Measurements from ENCODE around the gene DDX21. TPM values are rescaled to one million over a fixed set of nuclear protein-coding genes. Genes with fewer than 3 reads are reported as not detected.
A peak's percentile ranks its signal among the peaks of the same experiment; 100 is the strongest.

The DDX21 gene
- total and polyA plus RNA-seq, 2 of the 13 experiments (the other 11 are each of a cell fraction or from before 2014, with no cell fraction given): 52.5 to 147 TPM

DNA sequence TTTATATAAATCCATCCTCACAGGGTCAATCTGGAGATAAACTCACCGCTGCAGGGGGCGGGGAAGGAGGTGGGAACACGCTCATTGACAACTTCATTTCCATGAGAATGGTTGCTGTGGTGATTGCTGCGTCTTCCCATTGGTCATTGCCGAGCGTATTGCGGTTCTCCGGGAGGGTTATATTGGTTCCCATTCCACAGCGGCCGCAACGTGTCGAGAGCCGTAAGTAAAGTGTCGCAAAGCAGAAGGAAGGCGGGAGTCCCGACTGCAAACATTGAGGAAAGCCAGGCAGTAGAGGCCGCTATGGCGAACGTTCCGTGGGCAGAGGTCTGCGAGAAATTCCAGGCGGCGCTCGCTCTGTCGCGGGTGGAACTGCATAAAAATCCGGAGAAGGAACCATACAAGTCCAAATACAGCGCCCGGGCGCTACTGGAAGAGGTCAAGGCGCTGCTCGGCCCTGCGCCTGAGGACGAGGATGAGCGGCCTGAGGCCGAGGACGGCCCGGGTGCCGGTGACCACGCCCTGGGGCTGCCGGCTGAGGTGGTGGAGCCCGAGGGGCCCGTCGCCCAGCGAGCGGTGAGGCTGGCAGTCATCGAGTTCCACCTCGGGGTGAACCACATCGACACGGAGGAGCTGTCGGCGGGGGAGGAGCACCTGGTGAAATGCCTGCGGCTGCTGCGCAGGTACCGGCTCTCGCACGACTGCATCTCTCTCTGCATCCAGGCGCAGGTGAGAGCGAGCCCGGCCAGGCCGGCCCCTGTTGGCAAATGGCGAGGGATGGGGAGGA, 32.8 kb downstream of the DDX21 start, which contains the start of gene KIFBP (continued):
- TF ChIP-seq ZNF280B (CRISPR knock-in tag; IDR thresholded peaks at IDR 0.05; ENCODE audit: borderline replicate concordance) (peak; percentile 15; the same call in 1 of the 2 replicates), ZMYM3 (CRISPR knock-in tag; IDR thresholded peaks at IDR 0.05) (peak; percentile 13; the same call in 1 of the 2 replicates), CEBPG (CRISPR knock-in tag; IDR thresholded peaks at IDR 0.05) (peak; percentile 35; the same call in 1 of the 2 replicates), PHF5A (CRISPR knock-in tag; IDR thresholded peaks at IDR 0.05; ENCODE audit: low read depth, unreplicated experiment) (no peak), HOMEZ (CRISPR knock-in tag; IDR thresholded peaks at IDR 0.05; ENCODE audit: low read depth) (peak; percentile 83), PHF21A (CRISPR knock-in tag; IDR thresholded peaks at IDR 0.05) (peak; percentile 64; the same call in 1 of the 2 replicates), E2F5 (CRISPR knock-in tag; conservative IDR thresholded peaks at IDR 0.05) (0 out of 2 replicates have a peak, but pooled peaks have one; percentile 62), TBX3 (IDR thresholded peaks at IDR 0.05; ENCODE audit: borderline replicate concordance) (peak; percentile 60; the same call in 1 of the 2 replicates), SOX13 (IDR thresholded peaks at IDR 0.05) (no peak), SOX13 (CRISPR knock-in tag; conservative IDR thresholded peaks at IDR 0.05 in 1 of 2, IDR thresholded peaks at IDR 0.05 in 1 of 2) (peak in 1 of 2 experiments; percentile 90; a peak in 2 of 4 replicates), FOXA3 (CRISPR knock-in tag; IDR thresholded peaks at IDR 0.05) (peak; percentile 51), KDM5B (CRISPR knock-in tag; IDR thresholded peaks at IDR 0.05; ENCODE audit: borderline replicate concordance) (peak; percentile 81), KLF6 (CRISPR knock-in tag; IDR thresholded peaks at IDR 0.05) (0 out of 2 replicates have a peak, but pooled peaks have one; percentile 61), ZNF615 (CRISPR knock-in tag; IDR thresholded peaks at IDR 0.05; ENCODE audit: borderline replicate concordance) (peak; percentile 86; the same call in 1 of the 2 replicates), ZBTB25 (CRISPR knock-in tag; IDR thresholded peaks at IDR 0.05) (peak; percentile 61; the same call in 1 of the 2 replicates), STAG1 (CRISPR knock-in tag; IDR thresholded peaks at IDR 0.05) (peak; percentile 15), NFYB (CRISPR knock-in tag; IDR thresholded peaks at IDR 0.05) (peak; percentile 90), KDM3A (CRISPR knock-in tag; IDR thresholded peaks at IDR 0.05; ENCODE audit: low read depth) (peak; percentile 86), ARNT2 (CRISPR knock-in tag; IDR thresholded peaks at IDR 0.05; ENCODE audit: low read depth) (peak; percentile 76), SP2 (CRISPR knock-in tag; IDR thresholded peaks at IDR 0.05) (peak; percentile 66; the same call in 1 of the 2 replicates)
- TF ChIP-seq, protein P1, sequence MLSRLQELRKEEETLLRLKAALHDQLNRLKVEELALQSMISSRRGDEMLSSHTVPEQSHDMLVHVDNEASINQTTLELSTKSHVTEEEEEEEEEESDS (CRISPR knock-in tag; IDR thresholded peaks at IDR 0.05; ENCODE audit: borderline replicate concordance): peak; percentile 78; the same call in 1 of the 2 replicates
- TF ChIP-seq, protein P2, sequence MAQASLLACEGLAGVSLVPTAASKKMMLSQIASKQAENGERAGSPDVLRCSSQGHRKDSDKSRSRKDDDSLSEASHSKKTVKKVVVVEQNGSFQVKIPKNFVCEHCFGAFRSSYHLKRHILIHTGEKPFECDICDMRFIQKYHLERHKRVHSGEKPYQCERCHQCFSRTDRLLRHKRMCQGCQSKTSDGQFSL (CRISPR knock-in tag; IDR thresholded peaks at IDR 0.05): no peak
- TF ChIP-seq, protein P3, sequence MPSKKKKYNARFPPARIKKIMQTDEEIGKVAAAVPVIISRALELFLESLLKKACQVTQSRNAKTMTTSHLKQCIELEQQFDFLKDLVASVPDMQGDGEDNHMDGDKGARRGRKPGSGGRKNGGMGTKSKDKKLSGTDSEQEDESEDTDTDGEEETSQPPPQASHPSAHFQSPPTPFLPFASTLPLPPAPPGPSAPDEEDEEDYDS (CRISPR knock-in tag; IDR thresholded peaks at IDR 0.05): peak; percentile 78

Data from HepG2 (cell line).